GM18868 (cell line): Measurements from ENCODE around the gene GNA12.

Source experiments
- ATAC-seq: cut with Tn5 transposase; IDR thresholded peaks from one replicate; pipeline ENCODE4 v1.9.1; 2021; ENCODE audit warnings: mild to moderate bottlenecking, moderate library complexity; ENCODE audit not compliant: unreplicated experiment

GNA12 gene

GRCh38 chr7:2717293-2718261, 126.5 kb downstream of the GNA12 start:
- ATAC-seq: no peak

- ATAC-seq: no peak
These were observed 127.2 kb downstream of the GNA12 start for GRCh38 chr7:2716906-2717292.

- ATAC-seq: no peak
These were observed 127.6 kb downstream of the GNA12 start for GRCh38 chr7:2716488-2716887.

- ATAC-seq: peak; percentile 44
These were observed 128.5 kb downstream of the GNA12 start for GRCh38 chr7:2715341-2716231.

- no peak for ATAC-seq
These were observed 129.5 kb downstream of the GNA12 start for GRCh38 chr7:2714636-2715035.

- ATAC-seq: no peak
These were observed 130.1 kb downstream of the GNA12 start for GRCh38 chr7:2713978-2714377.

- ATAC-seq: no peak
These were observed 130.7 kb downstream of the GNA12 start for GRCh38 chr7:2713370-2713769.

GRCh38 chr7:2711895-2712675, 132.0 kb downstream of the GNA12 start:
- ATAC-seq: no peak

GRCh38 chr7:2710901-2711551, 133.1 kb downstream of the GNA12 start:
- ATAC-seq: no peak

GRCh38 chr7:2710286-2710655, 133.8 kb downstream of the GNA12 start:
- ATAC-seq: peak; percentile 74

GRCh38 chr7:2709553-2710285, 134.4 kb downstream of the GNA12 start:
- ATAC-seq: peak; percentile 75

GRCh38 chr7:2708547-2709310, 135.4 kb downstream of the GNA12 start:
- ATAC-seq: no peak

GRCh38 chr7:2708041-2708440, 136.1 kb downstream of the GNA12 start:
- ATAC-seq: no peak

- no peak for ATAC-seq
These were observed 136.6 kb downstream of the GNA12 start for GRCh38 chr7:2707481-2707880.

GRCh38 chr7:2706685-2707126, 137.4 kb downstream of the GNA12 start:
- no peak for ATAC-seq

GRCh38 chr7:2705371-2706096, 138.6 kb downstream of the GNA12 start:
- ATAC-seq: no peak

GRCh38 chr7:2702594-2702957, 141.5 kb downstream of the GNA12 start:
- ATAC-seq: no peak

GRCh38 chr7:2701832-2702593, 142.1 kb downstream of the GNA12 start:
- no peak for ATAC-seq
